Measurements from ENCODE around the gene UQCR11.

DNA sequence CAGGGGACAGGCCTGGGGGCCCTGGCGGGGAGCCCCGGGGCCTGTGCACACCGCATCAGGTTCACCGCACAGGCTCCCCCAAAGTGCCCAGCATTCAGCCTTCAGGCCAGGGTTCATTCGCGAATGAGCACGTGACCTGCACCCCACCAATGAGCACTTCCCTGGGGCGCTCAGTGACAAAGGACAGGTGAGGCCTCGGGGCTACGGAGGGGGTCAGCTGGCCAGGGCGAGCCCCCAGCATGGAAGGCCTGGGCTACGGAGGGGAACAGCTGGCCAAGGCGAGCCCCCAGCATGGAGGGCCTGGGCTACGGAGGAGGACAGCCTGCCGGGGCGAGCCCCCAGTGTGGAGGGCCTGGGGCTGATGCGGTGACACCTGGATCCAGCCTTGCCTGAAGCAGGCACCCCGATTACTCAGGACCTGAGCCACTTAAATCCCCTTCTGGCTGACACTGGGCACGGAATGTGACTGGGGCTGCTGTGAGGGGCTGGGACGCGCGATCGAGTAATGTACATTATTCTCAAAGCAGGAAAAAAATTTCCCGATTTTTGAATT lies 24.1 kb upstream of the UQCR11 start:
- TF ChIP-seq CTCF (IDR thresholded peaks at IDR 0.05; ENCODE audit: low read depth, low read length) (no peak), EZH2phosphoT487 (IDR thresholded peaks at IDR 0.05; ENCODE audit: low read depth) (no peak)
